OCI-LY7 (cell line): ENCODE measurements around the gene NXN. TPM values are rescaled to one million over a fixed set of nuclear protein-coding genes. Genes with fewer than 3 reads are reported as not detected.

Experiments
- BruUV-seq: library from RNA; stranded (reverse); fragments of 400-500 nt; replicated peaks from 2 replicates; lab custom pipeline; 2021; lab: Mats Ljungman, UMichigan
- CTCF ChIA-PET: fragments of 300-600 bp; sonication (Branson Sonifier 250); formaldehyde crosslinking; loops from one replicate; lab custom pipeline; 2022; ENCODE audit warnings: antibody characterized with exemption; ENCODE audit not compliant: unreplicated experiment; lab: Charles Lee
- POLR2A ChIA-PET: fragments of 300-600 bp; sonication (Branson Sonifier 250); formaldehyde crosslinking; loops from one replicate; lab custom pipeline; 2022; ENCODE audit warnings: antibody characterized with exemption; lab: Charles Lee
- DNase-seq: peaks from one replicate; pipeline ENCODE4 v3.0.0-alpha.2; 2015; ENCODE audit warnings: low spot score
- H2AFZ ChIP-seq: fragments of 200-600 bp; sonication (generic), shearing (Covaris generic); 2 replicates; pipeline ENCODE4 v1.6.1; 2014; ENCODE audit warnings: mild to moderate bottlenecking, antibody characterized with exemption, low read length, moderate library complexity
- H3K27ac ChIP-seq: fragments of 200-600 bp; sonication (generic); 2 replicates; pipeline ENCODE4 v1.5.1; 2014; ENCODE audit warnings: mixed run types, low read depth, mild to moderate bottlenecking, moderate library complexity, low read length, inconsistent platforms; ENCODE audit not compliant: poor library complexity, severe bottlenecking
- H3K36me3 ChIP-seq: fragments of 200-600 bp; sonication (generic); 2 replicates; pipeline ENCODE4 v1.6.1; 2014; ENCODE audit warnings: mild to moderate bottlenecking, antibody characterized with exemption, low read length, moderate library complexity, mixed read lengths; ENCODE audit not compliant: insufficient read depth
- H3K4me1 ChIP-seq: fragments of 200-600 bp; sonication (generic); 2 replicates; pipeline ENCODE4 v1.5.1; 2014; ENCODE audit warnings: mild to moderate bottlenecking, low read length; ENCODE audit not compliant: insufficient read depth, poor library complexity, severe bottlenecking
- H3K4me2 ChIP-seq: fragments of 200-600 bp; sonication (generic); 2 replicates; pipeline ENCODE4 v1.6.1; 2014; ENCODE audit warnings: mild to moderate bottlenecking, low read length
- H3K4me3 ChIP-seq: fragments of 200-600 bp; sonication (generic); 2 replicates; pipeline ENCODE4 v1.5.1; 2014; ENCODE audit warnings: mild to moderate bottlenecking, low read depth, low read length; ENCODE audit not compliant: poor library complexity, severe bottlenecking
- H3K79me2 ChIP-seq: fragments of 200-600 bp; sonication (generic); 2 replicates; pipeline ENCODE4 v1.6.1; 2016; ENCODE audit warnings: low read depth, mild to moderate bottlenecking, low read length, moderate library complexity, mixed read lengths; ENCODE audit not compliant: insufficient read depth
- H3K9me2 ChIP-seq: fragments of 200-600 bp; sonication (generic); 2 replicates; pipeline ENCODE4 v1.6.1; 2016; ENCODE audit warnings: mild to moderate bottlenecking, low read length, mixed read lengths; ENCODE audit not compliant: insufficient read depth
- H3K9me3 ChIP-seq: fragments of 200-600 bp; sonication (generic); 2 replicates; pipeline ENCODE4 v1.6.1; 2014; ENCODE audit warnings: mild to moderate bottlenecking, mixed run types, low read length, mixed read lengths
- H4K20me1 ChIP-seq: fragments of 200-600 bp; sonication (generic); 2 replicates; pipeline ENCODE4 v1.6.1; 2014; ENCODE audit warnings: mild to moderate bottlenecking, antibody characterized with exemption, low read length, moderate library complexity, mixed read lengths; ENCODE audit not compliant: insufficient read depth
- EZH2phosphoT487 ChIP-seq: fragments of 200-600 bp; sonication (generic); IDR thresholded peaks from 2 replicates; pipeline ENCODE4 v1.6.1; 2018; ENCODE audit warnings: low read depth, borderline replicate concordance, mild to moderate bottlenecking, mixed run types, antibody characterized with exemption, low read length, moderate library complexity, mixed read lengths
- intact Hi-C: fragments of 100-400 bp; cut with micrococcal nuclease; formaldehyde crosslinking; loops from one replicate; pipeline ENCODE4 v1.10.0; 2022; ENCODE audit not compliant: unreplicated experiment
- total RNA-seq, 2 experiments: library from RNA; depleted of rRNA in 1 of 2; stranded (reverse); fragments of >200 nt in 1 of 2; shearing (Covaris generic) in 1 of 2; gene quantifications; 2 replicates each; pipeline ENCODE4 v1.2.3, GENCODE V29; 2014 to 2022
- TF ChIP-seq, protein P1 (sequence below): fragments of 200-600 bp; sonication (generic); conservative IDR thresholded peaks from 2 replicates; pipeline ENCODE4 v1.5.1; 2014; ENCODE audit warnings: mild to moderate bottlenecking, antibody characterized with exemption, low read length, moderate library complexity, mixed read lengths

NXN gene
- total RNA-seq, 2 experiments from 2014 or later, result 1.3 to 2.8 TPM

DNA sequence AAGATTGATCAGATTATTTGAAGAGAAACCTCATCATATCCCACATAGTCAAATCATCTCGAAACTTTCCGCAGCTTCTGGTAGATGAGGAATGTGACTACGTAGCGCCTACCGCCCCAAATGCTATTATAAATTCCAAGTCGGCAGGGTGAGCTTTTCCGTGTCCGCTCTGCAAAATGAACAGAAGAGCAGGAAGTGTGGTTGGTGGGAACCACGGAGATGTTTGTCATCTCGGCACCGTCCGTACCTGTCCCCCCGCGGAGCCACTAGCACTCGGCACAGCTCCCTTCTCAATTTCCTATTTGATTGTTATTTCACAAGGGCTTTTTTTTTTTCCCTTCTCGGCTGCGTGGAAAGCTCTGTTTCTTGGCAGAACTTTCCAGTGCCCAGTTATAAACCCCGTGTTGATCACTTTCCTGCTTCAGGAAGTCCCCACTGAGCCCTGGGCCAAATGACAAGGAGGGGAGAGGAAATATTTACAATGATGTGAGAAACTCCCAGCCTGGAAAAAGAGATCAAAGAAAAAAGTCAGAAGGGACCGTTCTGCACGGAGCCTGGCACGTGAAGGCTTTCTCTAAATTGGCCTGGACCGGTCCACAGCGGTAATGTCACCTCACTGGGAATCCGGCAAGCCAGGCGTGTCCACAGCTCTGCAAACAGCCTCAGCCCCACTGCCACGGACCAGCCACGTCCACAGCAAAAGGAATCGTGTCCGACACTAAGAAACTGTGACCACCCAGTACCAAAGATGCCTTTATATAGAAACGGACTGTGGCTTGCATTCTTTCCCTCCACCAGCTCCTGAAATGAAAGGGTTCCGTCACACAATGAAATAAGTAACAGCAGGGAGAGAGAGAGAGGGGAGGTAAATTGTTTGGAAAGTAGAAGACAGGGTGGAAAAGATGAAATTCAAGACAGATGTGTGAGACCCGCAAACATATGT lies 132.4 kb downstream of the NXN start:
- H3K9me2 ChIP-seq, result no peaks in the 10 kb centered on the region
- no peak for DNase-seq
- TF ChIP-seq EZH2phosphoT487, result no peak
- TF ChIP-seq, protein P1, sequence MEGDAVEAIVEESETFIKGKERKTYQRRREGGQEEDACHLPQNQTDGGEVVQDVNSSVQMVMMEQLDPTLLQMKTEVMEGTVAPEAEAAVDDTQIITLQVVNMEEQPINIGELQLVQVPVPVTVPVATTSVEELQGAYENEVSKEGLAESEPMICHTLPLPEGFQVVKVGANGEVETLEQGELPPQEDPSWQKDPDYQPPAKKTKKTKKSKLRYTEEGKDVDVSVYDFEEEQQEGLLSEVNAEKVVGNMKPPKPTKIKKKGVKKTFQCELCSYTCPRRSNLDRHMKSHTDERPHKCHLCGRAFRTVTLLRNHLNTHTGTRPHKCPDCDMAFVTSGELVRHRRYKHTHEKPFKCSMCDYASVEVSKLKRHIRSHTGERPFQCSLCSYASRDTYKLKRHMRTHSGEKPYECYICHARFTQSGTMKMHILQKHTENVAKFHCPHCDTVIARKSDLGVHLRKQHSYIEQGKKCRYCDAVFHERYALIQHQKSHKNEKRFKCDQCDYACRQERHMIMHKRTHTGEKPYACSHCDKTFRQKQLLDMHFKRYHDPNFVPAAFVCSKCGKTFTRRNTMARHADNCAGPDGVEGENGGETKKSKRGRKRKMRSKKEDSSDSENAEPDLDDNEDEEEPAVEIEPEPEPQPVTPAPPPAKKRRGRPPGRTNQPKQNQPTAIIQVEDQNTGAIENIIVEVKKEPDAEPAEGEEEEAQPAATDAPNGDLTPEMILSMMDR, result no peak
- no peak overlapping the region for H2AFZ ChIP-seq
- H4K20me1 ChIP-seq, result no peaks in the 10 kb centered on the region
- intact Hi-C loops, result no loop called here
- no peaks in the 10 kb centered on the region for H3K4me1 ChIP-seq
- no peak overlapping the region for H3K4me2 ChIP-seq
- no peak overlapping the region for H3K27ac ChIP-seq
- no peaks in the 10 kb centered on the region for H3K9me3 ChIP-seq
- no peak overlapping the region for H3K4me3 ChIP-seq
- ChIA-PET CTCF (no interaction called here), POLR2A (no interaction called here)
- BruUV-seq, result no TSS peak
- H3K36me3 ChIP-seq, result no peaks in the 10 kb centered on the region
- H3K79me2 ChIP-seq, result no peaks in the 10 kb centered on the region

GRCh38 chr17:841313-841712 lies 138.3 kb downstream of the NXN start:
- CTCF ChIA-PET, result no interaction called here
- POLR2A ChIA-PET, result no interaction called here

More at GRCh38 chr17:841313-841712, 138.3 kb downstream of the NXN start:
- Histone ChIP-seq H3K4me3 (no peak overlapping the region), H4K20me1 (no peaks in the 10 kb centered on the region), H3K9me2 (no peaks in the 10 kb centered on the region), H3K79me2 (no peaks in the 10 kb centered on the region), H2AFZ (no peak overlapping the region), H3K4me2 (no peak overlapping the region), H3K4me1 (peaks cover 3% of the 10 kb centered on the region), H3K36me3 (no peaks in the 10 kb centered on the region), H3K9me3 (no peaks in the 10 kb centered on the region), H3K27ac (no peak overlapping the region)
- DNase-seq, result no peak
- no TSS peak for BruUV-seq
- intact Hi-C loops, result no loop called here
- TF ChIP-seq, protein P1, result no peak
- no peak for TF ChIP-seq EZH2phosphoT487
